GM23338 (cell line): ENCODE measurements around the gene KAT6B. TPM values are rescaled to one million over a fixed set of nuclear protein-coding genes. Genes with fewer than 3 reads are reported as not detected.

Source experiments
- ATAC-seq: fragments of 200-7000 bp; cut with Tn5 transposase; 3 replicates; pipeline ENCODE4 v1.9.1; 2020
- DNase-seq: peaks from one replicate; pipeline ENCODE4 v3.0.0-alpha.2; 2015; ENCODE audit warnings: low spot score
- H2AFZ ChIP-seq: fragments of 200-600 bp; sonication (generic); 2 replicates; pipeline ENCODE4 v1.8.0; 2016; ENCODE audit warnings: antibody characterized with exemption, mild to moderate bottlenecking, moderate library complexity
- H3F3A ChIP-seq: fragments of 200-600 bp; sonication (generic); replicated peaks from 2 replicates; pipeline ENCODE4 v1.8.0; 2017; ENCODE audit warnings: antibody characterized with exemption, mixed run types, low read depth
- H3K27ac ChIP-seq: fragments of 200-600 bp; sonication (generic); 2 replicates; pipeline ENCODE4 v1.6.1; 2016; ENCODE audit warnings: low read depth
- H3K27me3 ChIP-seq: fragments of 200-600 bp; sonication (generic); 2 replicates; pipeline ENCODE4 v1.8.0; 2016; ENCODE audit warnings: mild to moderate bottlenecking, mixed run types, moderate library complexity; ENCODE audit not compliant: insufficient read depth
- H3K36me3 ChIP-seq: fragments of 200-600 bp; sonication (generic); 2 replicates; pipeline ENCODE4 v1.8.0; 2016; ENCODE audit warnings: mild to moderate bottlenecking; ENCODE audit not compliant: insufficient read depth
- H3K4me1 ChIP-seq: fragments of 200-600 bp; sonication (generic); 2 replicates; pipeline ENCODE4 v1.8.0; 2016; ENCODE audit warnings: mild to moderate bottlenecking, moderate library complexity; ENCODE audit not compliant: insufficient read depth
- H3K4me2 ChIP-seq: fragments of 200-600 bp; sonication (generic); 2 replicates; pipeline ENCODE4 v1.7.1; 2017; ENCODE audit warnings: mixed run types
- H3K4me3 ChIP-seq: fragments of 200-600 bp; sonication (generic); 2 replicates; pipeline ENCODE4 v1.6.1; 2016; ENCODE audit warnings: mixed run types
- H3K79me2 ChIP-seq: fragments of 200-600 bp; sonication (generic); replicated peaks from 2 replicates; pipeline ENCODE4 v1.8.0; 2017; ENCODE audit warnings: mild to moderate bottlenecking; ENCODE audit not compliant: insufficient read depth
- H3K9me2 ChIP-seq: fragments of 200-600 bp; sonication (generic); 2 replicates; pipeline ENCODE4 v1.8.0; 2017; ENCODE audit not compliant: insufficient read depth
- H4K20me1 ChIP-seq: fragments of 200-600 bp; sonication (generic); replicated peaks from 2 replicates; pipeline ENCODE4 v1.8.0; 2017; ENCODE audit warnings: mild to moderate bottlenecking; ENCODE audit not compliant: insufficient read depth
- H3K27ac Mint-ChIP-seq: 2 replicates; pipeline ENCODE4 v1.8.0; 2020; ENCODE audit warnings: inconsistent platforms, mild to moderate bottlenecking, moderate library complexity, mixed read lengths
- H3K27me3 Mint-ChIP-seq: 3 replicates; pipeline ENCODE4 v1.8.0; 2022; ENCODE audit warnings: low read depth, mild to moderate bottlenecking, moderate library complexity, mixed read lengths, inconsistent platforms; ENCODE audit not compliant: insufficient read depth, poor library complexity
- H3K36me3 Mint-ChIP-seq: 3 replicates; pipeline ENCODE4 v1.8.0; 2021; ENCODE audit warnings: low read depth, mild to moderate bottlenecking, inconsistent platforms, moderate library complexity, mixed read lengths
- H3K4me1 Mint-ChIP-seq: 3 replicates; pipeline ENCODE4 v1.8.0; 2020; ENCODE audit warnings: mild to moderate bottlenecking, inconsistent platforms, mixed read lengths
- H3K4me3 Mint-ChIP-seq: 3 replicates; pipeline ENCODE4 v1.8.0; 2021; ENCODE audit warnings: moderate library complexity, mild to moderate bottlenecking, inconsistent platforms, mixed read lengths
- H3K9me3 Mint-ChIP-seq: 3 replicates; pipeline ENCODE4 v1.8.0; 2020; ENCODE audit warnings: moderate library complexity, mild to moderate bottlenecking, inconsistent platforms, mixed read lengths
- CREB1 ChIP-seq: fragments of 250-450 bp; sonication (Bioruptor Pico); IDR thresholded peaks from 2 replicates; pipeline ENCODE4 v1.5.0; 2020; ENCODE audit warnings: low read depth, mild to moderate bottlenecking, moderate library complexity
- EZH2phosphoT487 ChIP-seq: fragments of 200-600 bp; sonication (generic); IDR thresholded peaks from one replicate; pipeline ENCODE4 v1.8.1; 2018; ENCODE audit warnings: antibody characterized with exemption; ENCODE audit not compliant: unreplicated experiment
- JUNB ChIP-seq: IDR thresholded peaks from one replicate; pipeline ENCODE4 v1.6.1; 2016; ENCODE audit warnings: antibody characterized with exemption; ENCODE audit not compliant: unreplicated experiment
- NANOG ChIP-seq: IDR thresholded peaks from 2 replicates; pipeline ENCODE4 v1.6.1; 2016; ENCODE audit warnings: antibody characterized with exemption, borderline replicate concordance
- POLR2AphosphoS5 ChIP-seq: IDR thresholded peaks from 2 replicates; pipeline ENCODE4 v1.6.1; 2016; ENCODE audit warnings: antibody characterized with exemption, low read depth
- STAT1 ChIP-seq: IDR thresholded peaks from one replicate; pipeline ENCODE4 v1.6.1; 2016; ENCODE audit warnings: antibody characterized with exemption; ENCODE audit not compliant: unreplicated experiment
- polyA plus RNA-seq: library from polyadenylated mRNA; unstranded; fragments of >200 nt; fragmentation: Nextera tagmentation; extraction: Ambion mirVana; gene quantifications from 2 replicates; pipeline ENCODE4 v1.2.1, GENCODE V29; 2016
- total RNA-seq: library from RNA; depleted of rRNA; stranded (reverse); fragments of >200 nt; shearing (Covaris generic); gene quantifications from 2 replicates; pipeline ENCODE4 v1.2.3, GENCODE V29; 2014
- TF ChIP-seq, protein P1 (sequence below): IDR thresholded peaks from 2 replicates; pipeline ENCODE4 v1.6.1; 2016; ENCODE audit warnings: antibody characterized with exemption
- TF ChIP-seq, protein P2 (sequence below), 2 experiments: fragments of 200-600 bp in 1 of 2; sonication (generic) in 1 of 2; conservative IDR thresholded peaks; 2 replicates each; pipeline versions ENCODE4 v1.5.1 to v1.6.1; 2016 to 2017; ENCODE audit warnings: antibody characterized with exemption in 2 of 2, low read depth in 2 of 2, mild to moderate bottlenecking in 2 of 2, moderate library complexity in 1 of 2
- TF ChIP-seq, protein P3 (sequence below): IDR thresholded peaks from one replicate; pipeline ENCODE4 v1.6.1; 2018; ENCODE audit warnings: antibody characterized with exemption; ENCODE audit not compliant: unreplicated experiment
- TF ChIP-seq, protein P4 (sequence below): fragments of 250-450 bp; sonication (Bioruptor Pico); IDR thresholded peaks from 2 replicates; pipeline ENCODE4 v1.5.0; 2020; ENCODE audit warnings: mild to moderate bottlenecking, moderate library complexity

The KAT6B gene
- total and polyA plus RNA-seq, 2 experiments from 2014 or later, result 21.3 to 31.4 TPM

DNA sequence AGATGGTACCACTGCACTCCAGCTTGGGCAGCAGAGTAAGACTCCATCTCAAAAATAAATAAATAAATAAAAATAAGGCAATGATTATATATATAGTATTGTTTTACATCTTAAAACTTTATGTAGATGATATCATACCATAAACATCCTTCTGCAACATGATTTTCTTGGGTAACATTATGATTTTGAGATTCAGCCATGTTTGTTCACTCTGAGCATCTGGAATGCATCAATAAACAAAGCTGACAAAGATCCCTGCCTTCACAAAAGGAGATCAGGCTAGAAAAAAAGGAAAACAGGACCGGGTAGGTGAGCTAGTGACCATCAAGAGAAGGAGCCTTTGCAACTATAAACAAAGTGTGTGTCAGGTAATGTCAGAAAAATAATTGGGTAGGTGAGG, 31.9 kb upstream of the KAT6B start:
- H3F3A ChIP-seq, result no peaks in the 10 kb centered on the region

More for the DNA sequence above, 31.9 kb upstream of the KAT6B start:
- Histone ChIP-seq H4K20me1 (no peaks in the 10 kb centered on the region), H3K79me2 (no peaks in the 10 kb centered on the region), H3K4me3 (no peak overlapping the region), H3K9me2 (no peaks in the 10 kb centered on the region), H3K36me3 (no peaks in the 10 kb centered on the region), H3K27me3 (no peaks in the 10 kb centered on the region), H2AFZ (no peak overlapping the region; the same call in 1 of the 2 replicates), H3K4me1 (peaks cover 10% of the 10 kb centered on the region; the same call in 1 of the 2 replicates), H3K27ac (no peak overlapping the region), H3K4me2 (no peak overlapping the region)
- H3K4me3 Mint-ChIP-seq, result no peak overlapping the region
- ATAC-seq, result no peak
- TF ChIP-seq, protein P1, sequence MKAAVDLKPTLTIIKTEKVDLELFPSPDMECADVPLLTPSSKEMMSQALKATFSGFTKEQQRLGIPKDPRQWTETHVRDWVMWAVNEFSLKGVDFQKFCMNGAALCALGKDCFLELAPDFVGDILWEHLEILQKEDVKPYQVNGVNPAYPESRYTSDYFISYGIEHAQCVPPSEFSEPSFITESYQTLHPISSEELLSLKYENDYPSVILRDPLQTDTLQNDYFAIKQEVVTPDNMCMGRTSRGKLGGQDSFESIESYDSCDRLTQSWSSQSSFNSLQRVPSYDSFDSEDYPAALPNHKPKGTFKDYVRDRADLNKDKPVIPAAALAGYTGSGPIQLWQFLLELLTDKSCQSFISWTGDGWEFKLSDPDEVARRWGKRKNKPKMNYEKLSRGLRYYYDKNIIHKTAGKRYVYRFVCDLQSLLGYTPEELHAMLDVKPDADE, result no peak
- TF ChIP-seq NANOG (no peak), EZH2phosphoT487 (no peak), JUNB (no peak), CREB1 (CRISPR knock-in tag) (no peak), POLR2AphosphoS5 (no peak), STAT1 (no peak)
- TF ChIP-seq, protein P2, sequence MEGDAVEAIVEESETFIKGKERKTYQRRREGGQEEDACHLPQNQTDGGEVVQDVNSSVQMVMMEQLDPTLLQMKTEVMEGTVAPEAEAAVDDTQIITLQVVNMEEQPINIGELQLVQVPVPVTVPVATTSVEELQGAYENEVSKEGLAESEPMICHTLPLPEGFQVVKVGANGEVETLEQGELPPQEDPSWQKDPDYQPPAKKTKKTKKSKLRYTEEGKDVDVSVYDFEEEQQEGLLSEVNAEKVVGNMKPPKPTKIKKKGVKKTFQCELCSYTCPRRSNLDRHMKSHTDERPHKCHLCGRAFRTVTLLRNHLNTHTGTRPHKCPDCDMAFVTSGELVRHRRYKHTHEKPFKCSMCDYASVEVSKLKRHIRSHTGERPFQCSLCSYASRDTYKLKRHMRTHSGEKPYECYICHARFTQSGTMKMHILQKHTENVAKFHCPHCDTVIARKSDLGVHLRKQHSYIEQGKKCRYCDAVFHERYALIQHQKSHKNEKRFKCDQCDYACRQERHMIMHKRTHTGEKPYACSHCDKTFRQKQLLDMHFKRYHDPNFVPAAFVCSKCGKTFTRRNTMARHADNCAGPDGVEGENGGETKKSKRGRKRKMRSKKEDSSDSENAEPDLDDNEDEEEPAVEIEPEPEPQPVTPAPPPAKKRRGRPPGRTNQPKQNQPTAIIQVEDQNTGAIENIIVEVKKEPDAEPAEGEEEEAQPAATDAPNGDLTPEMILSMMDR (conservative IDR thresholded peaks at IDR 0.05; ENCODE audit: low read depth in 2 of 2), result no peak
- TF ChIP-seq, protein P3, sequence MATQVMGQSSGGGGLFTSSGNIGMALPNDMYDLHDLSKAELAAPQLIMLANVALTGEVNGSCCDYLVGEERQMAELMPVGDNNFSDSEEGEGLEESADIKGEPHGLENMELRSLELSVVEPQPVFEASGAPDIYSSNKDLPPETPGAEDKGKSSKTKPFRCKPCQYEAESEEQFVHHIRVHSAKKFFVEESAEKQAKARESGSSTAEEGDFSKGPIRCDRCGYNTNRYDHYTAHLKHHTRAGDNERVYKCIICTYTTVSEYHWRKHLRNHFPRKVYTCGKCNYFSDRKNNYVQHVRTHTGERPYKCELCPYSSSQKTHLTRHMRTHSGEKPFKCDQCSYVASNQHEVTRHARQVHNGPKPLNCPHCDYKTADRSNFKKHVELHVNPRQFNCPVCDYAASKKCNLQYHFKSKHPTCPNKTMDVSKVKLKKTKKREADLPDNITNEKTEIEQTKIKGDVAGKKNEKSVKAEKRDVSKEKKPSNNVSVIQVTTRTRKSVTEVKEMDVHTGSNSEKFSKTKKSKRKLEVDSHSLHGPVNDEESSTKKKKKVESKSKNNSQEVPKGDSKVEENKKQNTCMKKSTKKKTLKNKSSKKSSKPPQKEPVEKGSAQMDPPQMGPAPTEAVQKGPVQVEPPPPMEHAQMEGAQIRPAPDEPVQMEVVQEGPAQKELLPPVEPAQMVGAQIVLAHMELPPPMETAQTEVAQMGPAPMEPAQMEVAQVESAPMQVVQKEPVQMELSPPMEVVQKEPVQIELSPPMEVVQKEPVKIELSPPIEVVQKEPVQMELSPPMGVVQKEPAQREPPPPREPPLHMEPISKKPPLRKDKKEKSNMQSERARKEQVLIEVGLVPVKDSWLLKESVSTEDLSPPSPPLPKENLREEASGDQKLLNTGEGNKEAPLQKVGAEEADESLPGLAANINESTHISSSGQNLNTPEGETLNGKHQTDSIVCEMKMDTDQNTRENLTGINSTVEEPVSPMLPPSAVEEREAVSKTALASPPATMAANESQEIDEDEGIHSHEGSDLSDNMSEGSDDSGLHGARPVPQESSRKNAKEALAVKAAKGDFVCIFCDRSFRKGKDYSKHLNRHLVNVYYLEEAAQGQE, result no peak
- TF ChIP-seq, protein P4, sequence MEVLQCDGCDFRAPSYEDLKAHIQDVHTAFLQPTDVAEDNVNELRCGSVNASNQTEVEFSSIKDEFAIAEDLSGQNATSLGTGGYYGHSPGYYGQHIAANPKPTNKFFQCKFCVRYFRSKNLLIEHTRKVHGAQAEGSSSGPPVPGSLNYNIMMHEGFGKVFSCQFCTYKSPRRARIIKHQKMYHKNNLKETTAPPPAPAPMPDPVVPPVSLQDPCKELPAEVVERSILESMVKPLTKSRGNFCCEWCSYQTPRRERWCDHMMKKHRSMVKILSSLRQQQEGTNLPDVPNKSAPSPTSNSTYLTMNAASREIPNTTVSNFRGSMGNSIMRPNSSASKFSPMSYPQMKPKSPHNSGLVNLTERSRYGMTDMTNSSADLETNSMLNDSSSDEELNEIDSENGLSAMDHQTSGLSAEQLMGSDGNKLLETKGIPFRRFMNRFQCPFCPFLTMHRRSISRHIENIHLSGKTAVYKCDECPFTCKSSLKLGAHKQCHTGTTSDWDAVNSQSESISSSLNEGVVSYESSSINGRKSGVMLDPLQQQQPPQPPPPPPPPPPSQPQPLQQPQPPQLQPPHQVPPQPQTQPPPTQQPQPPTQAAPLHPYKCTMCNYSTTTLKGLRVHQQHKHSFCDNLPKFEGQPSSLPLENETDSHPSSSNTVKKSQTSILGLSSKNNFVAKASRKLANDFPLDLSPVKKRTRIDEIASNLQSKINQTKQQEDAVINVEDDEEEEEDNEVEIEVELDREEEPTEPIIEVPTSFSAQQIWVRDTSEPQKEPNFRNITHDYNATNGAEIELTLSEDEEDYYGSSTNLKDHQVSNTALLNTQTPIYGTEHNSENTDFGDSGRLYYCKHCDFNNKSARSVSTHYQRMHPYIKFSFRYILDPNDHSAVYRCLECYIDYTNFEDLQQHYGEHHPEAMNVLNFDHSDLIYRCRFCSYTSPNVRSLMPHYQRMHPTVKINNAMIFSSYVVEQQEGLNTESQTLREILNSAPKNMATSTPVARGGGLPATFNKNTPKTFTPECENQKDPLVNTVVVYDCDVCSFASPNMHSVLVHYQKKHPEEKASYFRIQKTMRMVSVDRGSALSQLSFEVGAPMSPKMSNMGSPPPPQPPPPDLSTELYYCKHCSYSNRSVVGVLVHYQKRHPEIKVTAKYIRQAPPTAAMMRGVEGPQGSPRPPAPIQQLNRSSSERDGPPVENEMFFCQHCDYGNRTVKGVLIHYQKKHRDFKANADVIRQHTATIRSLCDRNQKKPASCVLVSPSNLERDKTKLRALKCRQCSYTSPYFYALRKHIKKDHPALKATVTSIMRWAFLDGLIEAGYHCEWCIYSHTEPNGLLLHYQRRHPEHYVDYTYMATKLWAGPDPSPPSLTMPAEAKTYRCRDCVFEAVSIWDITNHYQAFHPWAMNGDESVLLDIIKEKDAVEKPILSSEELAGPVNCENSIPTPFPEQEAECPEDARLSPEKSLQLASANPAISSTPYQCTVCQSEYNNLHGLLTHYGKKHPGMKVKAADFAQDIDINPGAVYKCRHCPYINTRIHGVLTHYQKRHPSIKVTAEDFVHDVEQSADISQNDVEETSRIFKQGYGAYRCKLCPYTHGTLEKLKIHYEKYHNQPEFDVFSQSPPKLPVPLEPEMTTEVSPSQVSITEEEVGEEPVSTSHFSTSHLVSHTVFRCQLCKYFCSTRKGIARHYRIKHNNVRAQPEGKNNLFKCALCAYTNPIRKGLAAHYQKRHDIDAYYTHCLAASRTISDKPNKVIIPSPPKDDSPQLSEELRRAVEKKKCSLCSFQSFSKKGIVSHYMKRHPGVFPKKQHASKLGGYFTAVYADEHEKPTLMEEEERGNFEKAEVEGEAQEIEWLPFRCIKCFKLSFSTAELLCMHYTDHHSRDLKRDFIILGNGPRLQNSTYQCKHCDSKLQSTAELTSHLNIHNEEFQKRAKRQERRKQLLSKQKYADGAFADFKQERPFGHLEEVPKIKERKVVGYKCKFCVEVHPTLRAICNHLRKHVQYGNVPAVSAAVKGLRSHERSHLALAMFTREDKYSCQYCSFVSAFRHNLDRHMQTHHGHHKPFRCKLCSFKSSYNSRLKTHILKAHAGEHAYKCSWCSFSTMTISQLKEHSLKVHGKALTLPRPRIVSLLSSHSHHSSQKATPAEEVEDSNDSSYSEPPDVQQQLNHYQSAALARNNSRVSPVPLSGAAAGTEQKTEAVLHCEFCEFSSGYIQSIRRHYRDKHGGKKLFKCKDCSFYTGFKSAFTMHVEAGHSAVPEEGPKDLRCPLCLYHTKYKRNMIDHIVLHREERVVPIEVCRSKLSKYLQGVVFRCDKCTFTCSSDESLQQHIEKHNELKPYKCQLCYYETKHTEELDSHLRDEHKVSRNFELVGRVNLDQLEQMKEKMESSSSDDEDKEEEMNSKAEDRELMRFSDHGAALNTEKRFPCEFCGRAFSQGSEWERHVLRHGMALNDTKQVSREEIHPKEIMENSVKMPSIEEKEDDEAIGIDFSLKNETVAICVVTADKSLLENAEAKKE (CRISPR knock-in tag), result no peak
- peaks cover 1% of the 10 kb centered on the region for H3K27me3 Mint-ChIP-seq
- no peak overlapping the region for H3K27ac Mint-ChIP-seq
- H3K36me3 Mint-ChIP-seq, result no peaks in the 10 kb centered on the region
- no peaks in the 10 kb centered on the region for H3K9me3 Mint-ChIP-seq
- peaks cover 5% of the 10 kb centered on the region for H3K4me1 Mint-ChIP-seq
- no peak for DNase-seq
